Hepatocyte (in vitro differentiated cells): Measurements from ENCODE around the gene RIC8B.

Source experiments
- EZH2 ChIP-seq: fragments of 200-600 bp; sonication (generic); IDR thresholded peaks from 2 replicates; pipeline ENCODE4 v1.6.1; 2016; ENCODE audit warnings: antibody characterized with exemption, mild to moderate bottlenecking, borderline replicate concordance
- EZH2phosphoT487 ChIP-seq: fragments of 200-600 bp; sonication (generic); IDR thresholded peaks from one replicate; pipeline ENCODE4 v1.6.1; 2018; ENCODE audit warnings: antibody characterized with exemption, mild to moderate bottlenecking, low read depth, moderate library complexity; ENCODE audit not compliant: unreplicated experiment, severe bottlenecking
- TF ChIP-seq, protein P1 (sequence below): fragments of 200-600 bp; sonication (generic); IDR thresholded peaks from 2 replicates; pipeline ENCODE4 v1.5.1; 2016; ENCODE audit warnings: antibody characterized with exemption, mild to moderate bottlenecking; ENCODE audit not compliant: poor library complexity

DNA sequence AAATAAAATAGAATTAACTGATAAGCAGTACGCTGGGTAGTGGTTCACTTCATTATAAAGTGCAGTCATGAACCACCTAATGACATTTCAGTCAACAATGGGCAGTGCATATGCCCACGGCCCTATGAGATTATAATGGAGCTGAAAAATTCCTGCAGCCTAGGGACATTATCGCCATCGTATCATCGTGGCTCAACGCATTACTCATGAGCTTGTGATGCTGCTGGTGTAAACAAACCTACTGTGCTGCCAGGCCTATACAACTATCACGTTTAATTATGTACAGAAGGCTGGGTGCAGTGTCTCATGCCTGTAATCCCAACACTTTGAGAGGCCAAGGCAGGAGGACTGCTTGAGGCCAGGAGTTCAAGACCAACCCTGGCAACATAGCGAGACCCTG lies 119.0 kb downstream of the RIC8B start:
- TF ChIP-seq, protein P1, sequence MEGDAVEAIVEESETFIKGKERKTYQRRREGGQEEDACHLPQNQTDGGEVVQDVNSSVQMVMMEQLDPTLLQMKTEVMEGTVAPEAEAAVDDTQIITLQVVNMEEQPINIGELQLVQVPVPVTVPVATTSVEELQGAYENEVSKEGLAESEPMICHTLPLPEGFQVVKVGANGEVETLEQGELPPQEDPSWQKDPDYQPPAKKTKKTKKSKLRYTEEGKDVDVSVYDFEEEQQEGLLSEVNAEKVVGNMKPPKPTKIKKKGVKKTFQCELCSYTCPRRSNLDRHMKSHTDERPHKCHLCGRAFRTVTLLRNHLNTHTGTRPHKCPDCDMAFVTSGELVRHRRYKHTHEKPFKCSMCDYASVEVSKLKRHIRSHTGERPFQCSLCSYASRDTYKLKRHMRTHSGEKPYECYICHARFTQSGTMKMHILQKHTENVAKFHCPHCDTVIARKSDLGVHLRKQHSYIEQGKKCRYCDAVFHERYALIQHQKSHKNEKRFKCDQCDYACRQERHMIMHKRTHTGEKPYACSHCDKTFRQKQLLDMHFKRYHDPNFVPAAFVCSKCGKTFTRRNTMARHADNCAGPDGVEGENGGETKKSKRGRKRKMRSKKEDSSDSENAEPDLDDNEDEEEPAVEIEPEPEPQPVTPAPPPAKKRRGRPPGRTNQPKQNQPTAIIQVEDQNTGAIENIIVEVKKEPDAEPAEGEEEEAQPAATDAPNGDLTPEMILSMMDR: no peak
- TF ChIP-seq EZH2: no peak
- no peak for TF ChIP-seq EZH2phosphoT487
